Stomach (tissue), 9 donors: Measurements from ENCODE around the gene VN1R5. TPM values are rescaled to one million over a fixed set of nuclear protein-coding genes. Genes with fewer than 3 reads are reported as not detected.

Source experiments
- DNase-seq, 2 donors: peaks; one replicate each; pipeline versions ENCODE4 v3.0.0 to v3.0.0-alpha.2; 2013 to 2019
- H3K27ac ChIP-seq, 5 donors: fragments of 200-600 bp in 4 of 5; sonication (generic) in 4 of 5; one replicate each; pipeline ENCODE4 v1.5.1; 2013 to 2019; ENCODE audit warnings: mild to moderate bottlenecking in 1 of 5, moderate library complexity in 1 of 5
- H3K27me3 ChIP-seq, 3 donors: fragments of 200-600 bp; sonication (generic); one replicate each; pipeline ENCODE4 v1.5.1; 2017 to 2019; ENCODE audit warnings: mixed run types in 1 of 3
- H3K36me3 ChIP-seq, 4 donors: fragments of 200-600 bp; sonication (generic); 1 replicate in 3 of 4; 2 replicates in 1 of 4; pipeline ENCODE4 v1.5.1; 2016 to 2019
- H3K4me1 ChIP-seq, 4 donors: fragments of 200-600 bp; sonication (generic); one replicate each; pipeline ENCODE4 v1.5.1; 2016 to 2019
- H3K4me3 ChIP-seq, 4 donors: fragments of 200-600 bp; sonication (generic) in 3 of 4; one replicate each; pipeline ENCODE4 v1.5.1; 2016 to 2019; ENCODE audit warnings: mild to moderate bottlenecking in 1 of 4
- H3K9me3 ChIP-seq, 4 donors: fragments of 200-600 bp; sonication (generic); one replicate each; pipeline ENCODE4 v1.5.1; 2016 to 2019
- EP300 ChIP-seq: sonication (generic); formaldehyde crosslinking; IDR thresholded peaks from one replicate; pipeline ENCODE4 v1.6.1; 2017; ENCODE audit warnings: antibody characterized with exemption
- POLR2A ChIP-seq, 4 donors: fragments of 450-650 bp; IDR thresholded peaks; one replicate each; pipeline ENCODE4 v1.6.1; 2016; ENCODE audit warnings: antibody characterized with exemption in 4 of 4, control low read depth in 2 of 4, mild to moderate bottlenecking in 1 of 4, moderate library complexity in 1 of 4
- POLR2AphosphoS5 ChIP-seq, 3 donors: sonication (generic); formaldehyde crosslinking; IDR thresholded peaks; one replicate each; pipeline ENCODE4 v1.6.1; 2016; ENCODE audit warnings: antibody characterized with exemption in 3 of 3
- WGBS, 5 donors: extraction: QIAGEN DNeasy Blood & Tissue Kit in 3 of 5; methylation state at CpG; one replicate each; pipeline versions ENCODE4 v1.1.5 to v1.1.7; 2013 to 2018; 5-methylcytosine and 5-hydroxymethylcytosine counted together
- intact Hi-C: fragments of 100-400 bp; cut with DNase I; formaldehyde crosslinking; loops from one replicate; pipeline ENCODE4 v1.15.1; 2023; ENCODE audit warnings: low total_unique reads
- polyA plus RNA-seq, 3 donors: library from polyadenylated mRNA; stranded (reverse); fragments of 200-250 nt; gene quantifications; one replicate each; pipeline ENCODE4 v1.2.3, GENCODE V29; 2013
- total RNA-seq, 5 donors: library from RNA; depleted of rRNA; stranded (reverse); fragments of >200 nt; gene quantifications; one replicate each; pipeline versions ENCODE4 v1.1.0 to v1.2.3, GENCODE V29; 2014 to 2016
- TF ChIP-seq, protein P1 (sequence below), 7 experiments: fragments of 450-650 bp in 4 of 7; fragments of 200-600 bp in 3 of 7; sonication (generic) in 3 of 7; IDR thresholded peaks; one replicate each; pipeline ENCODE4 v1.5.1; 2016 to 2019; ENCODE audit warnings: antibody characterized with exemption in 7 of 7, control low read depth in 2 of 7, mild to moderate bottlenecking in 1 of 7
- donor health status: healthy with polysubstance abuse.
- donor health status: Bipolar disorder and iron deficiency.
- donor health status: healthy.

VN1R5 gene
- total and polyA plus RNA-seq, 8 donors, result not detected

DNA sequence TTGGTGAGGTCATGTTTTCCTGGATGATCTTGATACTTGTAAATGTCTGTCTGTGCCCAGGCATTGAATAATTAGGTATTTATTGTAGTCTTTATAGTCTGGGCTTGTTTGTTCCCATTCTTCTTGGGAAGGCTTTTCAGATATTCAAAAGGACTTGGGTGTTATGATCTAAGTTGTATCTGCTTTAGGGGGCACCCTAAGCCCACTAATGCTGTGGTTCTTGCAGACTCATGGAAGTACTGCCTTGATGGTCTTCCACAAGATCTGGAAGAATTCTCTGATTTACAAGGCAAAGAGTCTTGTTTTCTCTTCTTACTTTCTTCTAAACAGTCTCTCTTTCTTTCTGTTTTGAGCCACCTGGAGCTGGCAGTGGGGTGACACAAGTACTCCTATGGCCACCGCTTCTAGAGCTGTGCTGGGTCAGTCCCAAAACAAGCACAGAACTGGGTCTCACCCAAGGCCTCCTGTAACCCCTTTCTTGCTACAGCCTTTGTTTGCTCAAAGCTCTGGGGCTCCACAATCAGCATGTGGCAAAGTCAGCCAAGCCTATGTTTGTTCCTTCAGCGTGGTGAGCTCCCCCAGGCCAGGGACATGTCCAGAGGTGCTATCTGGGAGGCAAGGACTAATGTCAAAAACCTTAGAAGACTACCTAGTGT, 12.6 kb downstream of the VN1R5 start:
- Histone ChIP-seq H3K9me3 (peaks cover 0 to 28% (median 17%) of the 10 kb centered on the region in 4 donors), H3K4me1 (no peaks in the 10 kb centered on the region), H3K36me3 (no peaks in the 10 kb centered on the region), H3K4me3 (no peak overlapping the region), H3K27me3 (no peaks in the 10 kb centered on the region), H3K27ac (peak overlapping the region in 2 of 5 donors; percentile 2 to 50)
- TF ChIP-seq POLR2A (IDR thresholded peaks at IDR 0.05) (no peak), EP300 (no peak), POLR2AphosphoS5 (IDR thresholded peaks at IDR 0.05) (no peak)
- TF ChIP-seq, protein P1, sequence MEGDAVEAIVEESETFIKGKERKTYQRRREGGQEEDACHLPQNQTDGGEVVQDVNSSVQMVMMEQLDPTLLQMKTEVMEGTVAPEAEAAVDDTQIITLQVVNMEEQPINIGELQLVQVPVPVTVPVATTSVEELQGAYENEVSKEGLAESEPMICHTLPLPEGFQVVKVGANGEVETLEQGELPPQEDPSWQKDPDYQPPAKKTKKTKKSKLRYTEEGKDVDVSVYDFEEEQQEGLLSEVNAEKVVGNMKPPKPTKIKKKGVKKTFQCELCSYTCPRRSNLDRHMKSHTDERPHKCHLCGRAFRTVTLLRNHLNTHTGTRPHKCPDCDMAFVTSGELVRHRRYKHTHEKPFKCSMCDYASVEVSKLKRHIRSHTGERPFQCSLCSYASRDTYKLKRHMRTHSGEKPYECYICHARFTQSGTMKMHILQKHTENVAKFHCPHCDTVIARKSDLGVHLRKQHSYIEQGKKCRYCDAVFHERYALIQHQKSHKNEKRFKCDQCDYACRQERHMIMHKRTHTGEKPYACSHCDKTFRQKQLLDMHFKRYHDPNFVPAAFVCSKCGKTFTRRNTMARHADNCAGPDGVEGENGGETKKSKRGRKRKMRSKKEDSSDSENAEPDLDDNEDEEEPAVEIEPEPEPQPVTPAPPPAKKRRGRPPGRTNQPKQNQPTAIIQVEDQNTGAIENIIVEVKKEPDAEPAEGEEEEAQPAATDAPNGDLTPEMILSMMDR (IDR thresholded peaks at IDR 0.05), result no peak
- 29 to 72% (median 47%) methylated on average over 2 of the region's 2 CpGs for WGBS, 5 donors
- peak in 1 of 2 donors; percentile 86 for DNase-seq
- intact Hi-C loops, result no loop called here

DNA sequence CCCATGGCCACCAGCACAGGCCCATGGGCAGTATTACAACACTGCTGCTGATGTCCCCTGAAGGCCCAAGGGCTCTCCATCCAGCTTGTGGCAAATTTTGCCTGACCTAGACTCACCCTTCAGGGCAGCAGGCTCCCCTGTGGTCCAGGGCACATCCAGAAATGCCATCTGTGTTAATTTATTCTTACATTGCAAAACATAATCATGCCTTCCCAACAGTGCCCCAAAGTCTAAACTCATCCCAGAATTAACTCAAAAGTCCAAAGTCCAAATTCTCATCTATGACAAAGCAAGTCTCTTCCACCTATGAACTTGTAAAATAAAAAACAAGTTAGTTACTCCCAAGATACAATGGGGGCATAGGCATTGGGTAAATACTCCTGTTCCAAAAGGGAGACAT, 13.3 kb downstream of the VN1R5 start:
- Histone ChIP-seq H3K27me3 (no peaks in the 10 kb centered on the region), H3K36me3 (no peaks in the 10 kb centered on the region), H3K4me3 (no peak overlapping the region), H3K9me3 (peaks cover 0 to 28% (median 16%) of the 10 kb centered on the region in 4 donors), H3K4me1 (no peaks in the 10 kb centered on the region), H3K27ac (no peak overlapping the region)
- intact Hi-C loops, result no loop called here
- no peak for DNase-seq
- TF ChIP-seq POLR2AphosphoS5 (IDR thresholded peaks at IDR 0.05) (no peak), POLR2A (IDR thresholded peaks at IDR 0.05) (no peak), EP300 (no peak)
- TF ChIP-seq, protein P1 (IDR thresholded peaks at IDR 0.05), result no peak

DNA sequence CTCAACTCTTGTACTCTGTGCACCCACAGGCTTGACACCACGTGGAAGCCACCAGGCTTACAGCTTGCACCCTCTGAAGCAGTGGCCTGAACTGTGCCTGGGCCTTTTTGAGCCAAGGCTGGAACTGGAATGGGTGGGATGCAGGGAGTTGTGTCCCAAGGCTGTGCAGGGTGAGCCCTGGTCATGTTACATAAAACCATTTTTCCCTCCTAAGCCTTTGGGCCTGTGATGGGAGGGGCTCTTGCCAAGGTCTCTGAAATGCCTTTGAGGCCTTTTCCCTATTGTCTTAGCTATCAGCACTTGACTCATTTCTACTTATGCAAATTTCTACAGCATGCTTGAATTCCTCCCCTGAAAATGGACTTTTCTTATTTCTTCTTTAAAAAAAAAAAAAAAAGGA, 14.1 kb downstream of the VN1R5 start:
- 46 to 79% (median 65%) methylated on average over 1 of the region's 1 CpG; no CpG with 5 or more reads in 1 of the 5 donors for WGBS, 5 donors
- TF ChIP-seq EP300, result no peak
- no peak for TF ChIP-seq POLR2A (IDR thresholded peaks at IDR 0.05)
- TF ChIP-seq POLR2AphosphoS5 (IDR thresholded peaks at IDR 0.05), result no peak
- TF ChIP-seq, protein P1 (IDR thresholded peaks at IDR 0.05), result no peak
- no peak overlapping the region for H3K27ac ChIP-seq

DNA sequence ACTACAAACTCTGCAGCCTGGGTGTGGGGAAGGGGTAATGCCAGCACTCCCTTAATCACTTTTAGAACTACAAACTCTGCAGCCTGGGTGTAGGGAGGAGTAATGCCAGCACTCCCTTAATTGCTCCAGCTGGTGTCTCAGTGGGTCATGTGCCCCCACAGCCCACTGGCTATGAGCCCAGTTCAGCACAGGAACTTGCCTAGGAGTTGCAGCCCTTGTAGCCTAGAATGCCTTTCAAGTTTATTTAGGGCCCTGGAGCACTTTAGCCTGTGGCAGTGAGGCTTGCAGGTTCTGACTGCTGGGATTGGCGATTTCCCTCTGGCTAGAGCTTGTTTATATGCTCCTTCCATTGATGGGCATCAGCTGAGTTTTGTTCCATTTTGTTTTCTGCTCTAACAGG, 17.1 kb downstream of the VN1R5 start:
- Histone ChIP-seq H3K27ac (no peak overlapping the region), H3K4me1 (no peaks in the 10 kb centered on the region), H3K36me3 (no peaks in the 10 kb centered on the region), H3K4me3 (no peak overlapping the region), H3K27me3 (no peaks in the 10 kb centered on the region), H3K9me3 (peaks cover 0 to 28% (median 12%) of the 10 kb centered on the region in 4 donors)
- DNase-seq, result peak; percentile 12 to 50
- TF ChIP-seq EP300, result no peak
- TF ChIP-seq, protein P1 (IDR thresholded peaks at IDR 0.05), result no peak
- no peak for TF ChIP-seq POLR2A (IDR thresholded peaks at IDR 0.05)
- TF ChIP-seq POLR2AphosphoS5 (IDR thresholded peaks at IDR 0.05), result no peak
- intact Hi-C loops, result no loop called here
- WGBS, 5 donors, result 14 to 59% (median 37%) methylated on average over 1 of the region's 1 CpG

More for the DNA sequence above, 14.1 kb downstream of the VN1R5 start:
- Histone ChIP-seq H3K4me3 (no peak overlapping the region), H3K4me1 (no peaks in the 10 kb centered on the region), H3K36me3 (no peaks in the 10 kb centered on the region), H3K27me3 (no peaks in the 10 kb centered on the region), H3K9me3 (peaks cover 0 to 28% (median 16%) of the 10 kb centered on the region in 4 donors)
- no peak for DNase-seq
- intact Hi-C loops, result no loop called here
